ENCODE data around the gene EIF1. TPM values are rescaled to one million over a fixed set of nuclear protein-coding genes. Genes with fewer than 3 reads are reported as not detected.

EIF1 gene
- total and polyA plus RNA-seq, 10 donors = 313 to 897 (median 613) TPM

DNA sequence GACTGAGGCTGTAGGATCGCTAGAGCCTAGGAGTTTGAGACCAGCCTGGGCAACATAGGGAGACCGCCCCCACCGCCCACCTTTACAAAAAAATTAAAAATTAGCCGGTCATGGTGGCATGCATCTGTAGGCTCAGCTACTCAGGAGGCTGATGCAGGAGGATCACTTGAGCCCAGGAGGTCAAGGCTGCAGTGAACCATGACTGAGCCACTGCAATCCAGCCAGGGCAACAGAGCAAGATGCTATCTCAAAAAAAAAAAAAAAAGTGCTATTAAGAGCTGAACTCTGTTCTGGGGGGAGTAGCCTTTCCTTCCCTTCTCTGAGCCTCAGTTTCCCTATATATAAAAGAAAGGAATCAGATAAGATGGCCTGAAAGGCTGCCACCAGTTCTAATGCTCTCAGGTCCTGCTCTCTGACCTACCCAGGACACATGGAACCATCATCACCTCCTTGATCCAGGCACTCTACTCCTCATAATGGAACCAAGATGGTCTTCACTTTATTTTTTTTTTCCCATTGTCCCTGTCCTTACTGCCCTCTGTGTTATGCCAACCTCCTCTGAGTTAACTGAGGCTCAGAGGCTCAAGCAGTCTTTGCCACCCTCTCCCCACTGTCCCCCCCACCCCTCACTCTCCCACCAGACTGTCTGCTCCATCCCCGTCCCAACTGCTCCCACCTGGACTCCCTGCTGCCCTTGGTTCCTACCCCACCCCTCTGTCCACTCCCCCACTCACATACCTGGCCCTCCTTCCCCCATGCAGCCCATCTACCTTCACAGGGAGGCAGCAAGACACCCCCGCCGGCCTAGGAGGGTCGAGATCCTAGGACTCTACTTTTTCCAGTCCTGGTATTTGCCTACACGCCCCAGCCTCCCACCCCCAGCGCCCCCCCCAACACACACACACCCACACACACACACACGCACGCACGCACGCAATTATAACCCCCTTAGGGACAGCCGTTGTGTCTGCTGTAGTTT, 23.8 kb upstream of the EIF1 start:
- TF ChIP-seq POLR2AphosphoS5 (IDR thresholded peaks at IDR 0.05) = no peak
- TF ChIP-seq, protein P1, sequence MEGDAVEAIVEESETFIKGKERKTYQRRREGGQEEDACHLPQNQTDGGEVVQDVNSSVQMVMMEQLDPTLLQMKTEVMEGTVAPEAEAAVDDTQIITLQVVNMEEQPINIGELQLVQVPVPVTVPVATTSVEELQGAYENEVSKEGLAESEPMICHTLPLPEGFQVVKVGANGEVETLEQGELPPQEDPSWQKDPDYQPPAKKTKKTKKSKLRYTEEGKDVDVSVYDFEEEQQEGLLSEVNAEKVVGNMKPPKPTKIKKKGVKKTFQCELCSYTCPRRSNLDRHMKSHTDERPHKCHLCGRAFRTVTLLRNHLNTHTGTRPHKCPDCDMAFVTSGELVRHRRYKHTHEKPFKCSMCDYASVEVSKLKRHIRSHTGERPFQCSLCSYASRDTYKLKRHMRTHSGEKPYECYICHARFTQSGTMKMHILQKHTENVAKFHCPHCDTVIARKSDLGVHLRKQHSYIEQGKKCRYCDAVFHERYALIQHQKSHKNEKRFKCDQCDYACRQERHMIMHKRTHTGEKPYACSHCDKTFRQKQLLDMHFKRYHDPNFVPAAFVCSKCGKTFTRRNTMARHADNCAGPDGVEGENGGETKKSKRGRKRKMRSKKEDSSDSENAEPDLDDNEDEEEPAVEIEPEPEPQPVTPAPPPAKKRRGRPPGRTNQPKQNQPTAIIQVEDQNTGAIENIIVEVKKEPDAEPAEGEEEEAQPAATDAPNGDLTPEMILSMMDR (IDR thresholded peaks at IDR 0.05 in 8 of 11, conservative IDR thresholded peaks at IDR 0.05 in 3 of 11) = no peak
- no peak for TF ChIP-seq POLR2A (IDR thresholded peaks at IDR 0.05)
- H3K4me1 ChIP-seq = peaks cover 14 to 64% (median 38%) of the 10 kb centered on the region in 6 donors
- peak overlapping the region in 4 of 8 donors; percentile 92 to 96 (median 93) for H3K27ac ChIP-seq
- H3K9me3 ChIP-seq = no peaks in the 10 kb centered on the region
- H3K36me3 ChIP-seq = no peaks in the 10 kb centered on the region
- WGBS, 5 donors = 47 to 61% (median 52%) methylated on average over 14 to 15 of the region's 15 CpGs
- no peaks in the 10 kb centered on the region for H3K27me3 ChIP-seq (replicated peaks in 1 of 7)
- intact Hi-C loops (cut with DNase I; ENCODE audit: low total_unique reads) = loop anchor here (5.0 kb wide), 2 partner anchors 113 to 808 kb away; no protein-coding TSS in a partner anchor
- peak; percentile 81 for DNase-seq
- H3K4me3 ChIP-seq = peak overlapping the region in 6 of 8 donors; percentile 37 to 69 (median 43)

DNA sequence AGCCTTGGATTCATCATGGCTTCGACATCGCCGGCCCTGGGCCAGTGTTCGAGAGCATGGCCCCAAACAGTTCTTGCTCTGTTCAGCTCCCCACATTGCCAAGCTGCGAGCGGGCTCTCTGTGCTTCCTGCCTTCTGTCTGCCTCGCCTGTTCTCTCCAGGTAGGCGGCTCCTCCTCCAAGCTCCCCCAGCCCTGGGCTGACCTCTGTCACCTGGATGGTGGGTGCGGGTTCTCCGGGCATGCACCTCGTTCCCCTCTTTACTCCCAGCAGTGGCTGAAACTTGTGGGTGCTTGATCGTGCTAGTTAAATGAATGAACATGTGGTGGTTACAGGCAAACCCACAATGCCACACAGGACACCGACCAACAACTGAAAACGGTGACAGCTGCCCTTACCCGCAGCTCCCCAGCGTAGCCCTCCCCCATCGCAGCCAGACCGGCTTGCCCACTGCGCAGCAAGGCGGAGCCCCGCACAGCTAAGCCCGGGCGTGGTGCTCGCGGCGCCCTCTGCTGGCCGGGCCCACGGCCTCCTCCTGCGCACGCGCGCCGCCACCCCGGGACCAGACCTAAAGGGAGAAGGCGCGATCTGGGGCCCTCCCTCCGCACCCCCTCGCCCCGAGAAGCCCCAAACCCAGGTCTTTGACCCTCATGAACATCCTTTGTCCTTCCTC, 23.0 kb upstream of the EIF1 start:
- TF ChIP-seq, protein P1 (IDR thresholded peaks at IDR 0.05 in 8 of 11, conservative IDR thresholded peaks at IDR 0.05 in 3 of 11) = peak; percentile 91 to 99 (median 97)
- TF ChIP-seq POLR2AphosphoS5 (IDR thresholded peaks at IDR 0.05) (peak; percentile 87 to 92 (median 92)), POLR2A (IDR thresholded peaks at IDR 0.05) (peak in 1 of 3 donors; percentile 46)
- DNase-seq = peak; percentile 98
- Histone ChIP-seq H3K27me3 (replicated peaks in 1 of 7) (no peaks in the 10 kb centered on the region), H3K4me3 (peak overlapping the region; percentile 37 to 69 (median 42)), H3K4me1 (peaks cover 14 to 71% (median 43%) of the 10 kb centered on the region in 6 donors), H3K36me3 (no peaks in the 10 kb centered on the region), H3K27ac (peak overlapping the region; percentile 66 to 96 (median 91)), H3K9me3 (no peaks in the 10 kb centered on the region)
- intact Hi-C loops (cut with DNase I; ENCODE audit: low total_unique reads) = no loop called here
- WGBS, 5 donors = 1 to 5% (median 3%) methylated on average over 24 to 39 of the region's 39 CpGs

DNA sequence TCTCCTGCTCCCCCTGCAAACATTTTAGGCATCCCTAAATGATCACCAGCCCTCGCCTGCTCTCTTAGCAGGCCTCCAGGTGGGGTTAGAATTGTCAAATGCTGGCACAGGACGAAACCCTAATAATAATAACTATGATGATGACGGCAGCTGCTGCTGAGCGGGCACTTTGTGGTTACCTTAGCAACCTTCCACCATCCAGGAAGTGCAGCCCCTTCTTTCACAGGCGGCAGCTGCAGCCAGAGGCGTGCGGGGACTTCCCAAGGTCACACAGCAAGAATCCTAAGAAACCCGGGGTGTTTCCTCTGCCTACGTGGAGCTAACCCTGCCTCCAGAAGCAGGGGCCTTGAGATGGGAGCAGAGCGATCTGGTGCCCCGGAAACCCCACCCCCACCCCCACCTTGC, 22.4 kb upstream of the EIF1 start:
- 0 to 2% (median 1%) methylated on average over 5 to 11 of the region's 11 CpGs for WGBS, 5 donors
- peak overlapping the region; percentile 37 to 69 (median 42) for H3K4me3 ChIP-seq
- peak overlapping the region; percentile 66 to 96 (median 91) for H3K27ac ChIP-seq
- H3K27me3 ChIP-seq (replicated peaks in 1 of 7) = no peaks in the 10 kb centered on the region
- TF ChIP-seq POLR2A (IDR thresholded peaks at IDR 0.05) (no peak), POLR2AphosphoS5 (IDR thresholded peaks at IDR 0.05) (peak in 1 of 3 donors; percentile 61)
- TF ChIP-seq, protein P1 (IDR thresholded peaks at IDR 0.05 in 8 of 11, conservative IDR thresholded peaks at IDR 0.05 in 3 of 11) = peak in 6 of 11 experiments; percentile 0 to 59 (median 32)
- H3K4me1 ChIP-seq = peaks cover 14 to 73% (median 43%) of the 10 kb centered on the region in 6 donors
- H3K36me3 ChIP-seq = no peaks in the 10 kb centered on the region
- H3K9me3 ChIP-seq = no peaks in the 10 kb centered on the region
- intact Hi-C loops (cut with DNase I; ENCODE audit: low total_unique reads) = no loop called here
- peak; percentile 85 for DNase-seq
